Mucosa of rectum (tissue), 2 donors: ENCODE measurements around the gene TMPRSS9.
"Not testable (repeated sequence)": the region's sequence is repeated elsewhere in the genome, so short reads cannot be mapped to it uniquely, and the experiment has no call there.

Experiments used
- H3K27ac ChIP-seq, 2 donors: one replicate each; pipeline ENCODE4 v1.7.0; 2013; ENCODE audit warnings: inconsistent platforms in 2 of 2, low read depth in 2 of 2, low read length in 2 of 2
- H3K27me3 ChIP-seq, 2 donors: one replicate each; pipeline ENCODE4 v1.7.0; 2013; ENCODE audit warnings: low read length in 2 of 2; ENCODE audit not compliant: control insufficient read depth in 2 of 2, insufficient read depth in 2 of 2
- H3K36me3 ChIP-seq, 2 donors: one replicate each; pipeline ENCODE4 v1.7.0; 2013; ENCODE audit warnings: low read length in 2 of 2; ENCODE audit not compliant: control insufficient read depth in 2 of 2, insufficient read depth in 2 of 2
- H3K4me1 ChIP-seq, 2 donors: one replicate each; pipeline ENCODE4 v1.7.0; 2013; ENCODE audit warnings: low read length in 2 of 2, mild to moderate bottlenecking in 1 of 2; ENCODE audit not compliant: control insufficient read depth in 2 of 2, insufficient read depth in 2 of 2
- H3K4me3 ChIP-seq, 2 donors: one replicate each; pipeline ENCODE4 v1.7.0; 2013; ENCODE audit warnings: low read length in 2 of 2
- H3K9ac ChIP-seq, 2 donors: one replicate each; pipeline ENCODE4 v1.7.0; 2013; ENCODE audit warnings: low read length in 2 of 2, low read depth in 1 of 2, mild to moderate bottlenecking in 1 of 2
- H3K9me3 ChIP-seq, 2 donors: one replicate each; pipeline ENCODE4 v1.7.0; 2013; ENCODE audit warnings: low read length in 2 of 2; ENCODE audit not compliant: control insufficient read depth in 2 of 2
- donor health status: healthy.
- donor health status: Normal muscosa, but diverticular disease.

The TMPRSS9 gene

GRCh38 chr19:2392899-2393298, 32.8 kb downstream of the TMPRSS9 start:
- H3K9me3 ChIP-seq, H3K36me3 ChIP-seq, H3K27ac ChIP-seq, H3K27me3 ChIP-seq, H3K4me3 ChIP-seq, H3K9ac ChIP-seq: not testable (repeated sequence)
- peaks cover 13 to 15% of the 10 kb centered on the region in 2 donors for H3K4me1 ChIP-seq

- Histone ChIP-seq H3K9me3 (no peaks in the 10 kb centered on the region), H3K27ac (peak overlapping the region; percentile 49 to 57), H3K27me3 (no peaks in the 10 kb centered on the region), H3K9ac (peak overlapping the region; percentile 20 to 52), H3K36me3 (no peaks in the 10 kb centered on the region), H3K4me3 (peak overlapping the region in 1 of 2 donors; percentile 65), H3K4me1 (peaks cover 13 to 15% of the 10 kb centered on the region in 2 donors)
Measured at GRCh38 chr19:2394054-2394441, 34.0 kb downstream of the TMPRSS9 start.

DNA sequence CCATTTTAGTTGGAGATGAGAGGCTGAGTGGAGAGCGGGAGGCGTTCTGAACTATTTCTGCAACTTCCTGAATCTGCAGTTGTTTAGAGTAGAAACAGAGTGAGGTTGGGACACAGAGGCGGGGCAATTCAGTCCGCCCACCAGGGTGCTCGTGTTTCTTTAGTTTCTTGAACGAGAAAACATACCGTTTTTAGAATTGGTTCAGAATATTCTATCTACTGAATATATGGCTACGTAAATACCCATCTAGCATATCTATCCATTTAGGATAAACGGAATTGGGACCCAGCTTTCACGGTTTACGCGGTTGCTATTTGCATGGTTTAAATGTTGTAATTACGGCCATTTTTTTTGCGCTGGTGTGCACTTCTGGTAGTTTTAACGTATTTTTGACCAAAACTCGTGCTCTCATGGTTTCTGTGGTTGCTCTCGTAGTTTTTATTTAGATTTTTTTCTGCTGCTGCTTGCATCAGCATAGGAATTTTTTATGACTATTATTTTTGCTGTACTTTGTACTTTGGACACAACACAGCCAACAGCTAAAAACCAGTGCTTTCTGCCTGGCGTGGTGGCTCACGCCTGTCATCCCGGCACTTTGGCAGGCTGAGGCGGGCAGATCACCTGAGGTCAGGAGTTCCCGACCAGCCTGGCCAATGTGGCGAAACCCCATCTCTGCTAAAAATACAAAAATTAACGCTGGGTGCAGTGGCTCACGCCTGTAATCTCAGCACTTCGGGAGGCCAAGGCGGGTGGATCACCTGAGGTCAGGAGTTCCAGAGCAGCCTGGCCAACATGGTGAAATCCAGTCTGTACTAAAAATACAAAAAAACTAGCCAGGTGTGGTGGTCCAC, 34.6 kb downstream of the TMPRSS9 start:
- Histone ChIP-seq H3K9me3 (no peaks in the 10 kb centered on the region), H3K27ac (peak overlapping the region; percentile 49 to 57), H3K9ac (peak overlapping the region; percentile 14 to 52), H3K4me3 (peak overlapping the region in 1 of 2 donors; percentile 65), H3K4me1 (peaks cover 13 to 15% of the 10 kb centered on the region in 2 donors), H3K36me3 (no peaks in the 10 kb centered on the region), H3K27me3 (no peaks in the 10 kb centered on the region)

DNA sequence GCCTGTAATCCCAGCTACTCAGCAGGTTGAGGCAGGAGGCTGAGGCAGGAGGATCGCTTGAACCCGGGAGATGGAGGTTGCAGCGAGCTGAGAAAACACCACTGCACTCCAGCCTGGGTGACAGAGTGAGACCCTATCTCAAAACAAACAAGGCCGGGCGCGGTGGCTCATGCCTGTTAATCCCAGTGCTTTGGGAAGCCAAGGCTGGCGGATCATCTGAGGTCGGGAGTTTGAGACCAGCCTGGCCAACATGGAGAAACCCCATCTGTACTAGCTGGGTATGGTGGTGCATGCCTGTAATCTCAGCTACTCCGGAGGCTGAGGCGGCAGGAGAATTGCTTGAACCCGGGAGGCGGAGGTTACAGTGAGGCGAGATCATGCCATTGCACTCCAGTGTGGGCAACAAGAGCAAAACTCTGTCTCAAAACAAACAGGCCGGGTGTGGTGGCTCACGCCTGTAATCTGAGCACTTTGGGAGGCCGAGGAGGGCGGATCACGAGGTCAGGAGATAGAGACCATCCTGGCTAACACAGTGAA, 35.3 kb downstream of the TMPRSS9 start:
- H3K9ac ChIP-seq, H3K36me3 ChIP-seq, H3K27me3 ChIP-seq, H3K9me3 ChIP-seq: not testable (repeated sequence)
- Histone ChIP-seq H3K4me1 (peaks cover 13 to 15% of the 10 kb centered on the region in 2 donors), H3K27ac (peak overlapping the region; percentile 48 to 57), H3K4me3 (peak overlapping the region in 1 of 2 donors; percentile 65)

DNA sequence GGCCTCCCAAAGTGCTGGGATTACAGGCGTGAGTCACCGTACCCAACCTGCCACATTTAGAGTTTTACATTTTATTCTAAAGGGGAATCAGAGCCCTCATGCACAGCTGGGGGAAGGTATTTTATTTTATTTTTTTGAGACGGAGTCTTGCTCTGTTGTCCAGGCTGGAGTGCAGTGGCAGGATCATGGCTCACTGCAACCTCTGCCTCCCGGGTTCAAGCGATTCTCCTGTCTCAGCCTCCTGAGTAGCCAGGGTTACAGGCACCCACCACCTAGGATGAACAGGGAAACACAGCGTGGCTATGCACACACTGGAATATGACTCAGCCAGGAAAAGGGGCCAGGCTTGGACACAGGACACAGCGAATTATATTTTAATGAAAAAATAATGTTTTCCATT, 37.1 kb downstream of the TMPRSS9 start:
- not testable (repeated sequence) for H3K4me3 ChIP-seq, H3K36me3 ChIP-seq, H3K9me3 ChIP-seq, H3K27me3 ChIP-seq, H3K9ac ChIP-seq, H3K27ac ChIP-seq
- H3K4me1 ChIP-seq, result peaks cover 13 to 15% of the 10 kb centered on the region in 2 donors

GRCh38 chr19:2398735-2399305, 38.8 kb downstream of the TMPRSS9 start:
- Histone ChIP-seq H3K27me3 (no peaks in the 10 kb centered on the region), H3K4me1 (peaks cover 17 to 22% of the 10 kb centered on the region in 2 donors), H3K9me3 (no peaks in the 10 kb centered on the region)

DNA sequence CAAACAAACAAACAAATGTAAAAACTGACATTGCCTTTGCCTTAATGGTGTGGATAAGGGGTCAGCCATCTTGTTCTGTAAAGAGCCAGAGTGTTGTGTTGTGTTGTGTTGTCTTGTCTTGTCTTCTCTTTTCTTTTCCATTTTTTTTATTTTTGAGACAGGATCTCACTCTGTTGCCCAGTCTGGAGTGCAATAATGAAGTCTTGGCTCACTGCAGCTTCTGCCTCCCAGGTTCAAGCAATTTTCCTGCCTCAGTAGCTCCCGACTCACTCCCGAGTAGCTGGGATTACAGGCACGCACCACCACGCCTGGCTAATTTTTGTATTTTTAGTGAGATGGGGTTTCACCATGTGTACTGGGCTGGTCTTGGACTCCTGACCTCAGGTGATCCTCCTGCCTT, 39.5 kb downstream of the TMPRSS9 start:
- no peaks in the 10 kb centered on the region for H3K27me3 ChIP-seq
- peaks cover 10 to 14% of the 10 kb centered on the region in 2 donors for H3K4me1 ChIP-seq
- H3K9me3 ChIP-seq, result no peaks in the 10 kb centered on the region
- H3K27ac ChIP-seq, result no peak overlapping the region
- no peak overlapping the region for H3K9ac ChIP-seq
- no peak overlapping the region for H3K4me3 ChIP-seq
- H3K36me3 ChIP-seq, result no peaks in the 10 kb centered on the region

More at GRCh38 chr19:2398735-2399305, 38.8 kb downstream of the TMPRSS9 start:
- Histone ChIP-seq H3K9ac (no peak overlapping the region), H3K27ac (no peak overlapping the region), H3K4me3 (no peak overlapping the region), H3K36me3 (no peaks in the 10 kb centered on the region)

GRCh38 chr19:2408247-2408646, 48.2 kb downstream of the TMPRSS9 start:
- Histone ChIP-seq H3K4me3 (no peak overlapping the region), H3K27me3 (peaks cover 0 to 3% of the 10 kb centered on the region in 2 donors), H3K4me1 (peaks cover under 1 to 1% of the 10 kb centered on the region in 2 donors), H3K9me3 (peaks cover 0 to 3% of the 10 kb centered on the region in 2 donors), H3K9ac (no peak overlapping the region), H3K36me3 (no peaks in the 10 kb centered on the region), H3K27ac (no peak overlapping the region)

- Histone ChIP-seq H3K9ac (no peak overlapping the region), H3K4me1 (no peaks in the 10 kb centered on the region), H3K27ac (no peak overlapping the region), H3K27me3 (peaks cover 0 to 3% of the 10 kb centered on the region in 2 donors), H3K36me3 (no peaks in the 10 kb centered on the region), H3K4me3 (no peak overlapping the region), H3K9me3 (peaks cover 0 to 3% of the 10 kb centered on the region in 2 donors)
Measured at GRCh38 chr19:2409352-2409912, 49.4 kb downstream of the TMPRSS9 start.

- H3K36me3 ChIP-seq, result no peaks in the 10 kb centered on the region
- H3K9ac ChIP-seq, result no peak overlapping the region
- H3K27me3 ChIP-seq, result peaks cover 0 to 3% of the 10 kb centered on the region in 2 donors
- H3K4me1 ChIP-seq, result no peaks in the 10 kb centered on the region
- H3K27ac ChIP-seq, result no peak overlapping the region
- no peak overlapping the region for H3K4me3 ChIP-seq
- H3K9me3 ChIP-seq, result peaks cover 0 to 3% of the 10 kb centered on the region in 2 donors
Measured at GRCh38 chr19:2410023-2410422, 50.0 kb downstream of the TMPRSS9 start.
